Common myeloid progenitor, CD34-positive (primary cell): Measurements from ENCODE around the gene WARS2.
"Not testable (repeated sequence)": the region's sequence is repeated elsewhere in the genome, so short reads cannot be mapped to it uniquely, and the experiment has no call there.

Experiments used
- CTCF ChIA-PET: fragments of 350-600 bp; sonication (Branson Sonifier 250); formaldehyde crosslinking; loops from one replicate; lab custom pipeline; 2021; ENCODE audit warnings: antibody characterized with exemption; lab: Charles Lee
- POLR2A ChIA-PET: fragments of 350-600 bp; sonication (Branson Sonifier 250); formaldehyde crosslinking; loops from one replicate; lab custom pipeline; 2021; ENCODE audit warnings: antibody characterized with exemption; lab: Charles Lee
- DNase-seq, 3 donors: peaks; one replicate each; pipeline versions ENCODE4 v3.0.0 to v3.0.0-alpha.2; 2013
- H3K27ac ChIP-seq, 2 experiments: 1 replicate in 1 of 2; 2 replicates in 1 of 2; pipeline ENCODE4 v1.7.0; 2013; ENCODE audit warnings: inconsistent platforms in 2 of 2, low read length in 2 of 2, mild to moderate bottlenecking in 2 of 2, low read depth in 1 of 2, moderate library complexity in 1 of 2; ENCODE audit not compliant: severe bottlenecking in 2 of 2, insufficient read depth in 1 of 2, poor library complexity in 1 of 2
- H3K27me3 ChIP-seq, 5 experiments: replicated peaks in 2 of 5; 1 replicate in 3 of 5; 2 replicates in 2 of 5; pipeline versions ENCODE4 v1.6.1 to v1.7.0; 2013; ENCODE audit warnings: low read length in 4 of 5, mild to moderate bottlenecking in 2 of 5, moderate library complexity in 2 of 5, inconsistent platforms in 1 of 5; ENCODE audit not compliant: insufficient read depth in 5 of 5, control insufficient read depth in 4 of 5
- H3K36me3 ChIP-seq, 4 experiments: 1 replicate in 2 of 4; 2 replicates in 2 of 4; pipeline versions ENCODE4 v1.6.1 to v1.7.0; 2013; ENCODE audit warnings: low read length in 3 of 4, control low read depth in 1 of 4, mild to moderate bottlenecking in 1 of 4; ENCODE audit not compliant: control insufficient read depth in 4 of 4, insufficient read depth in 4 of 4
- H3K4me1 ChIP-seq, 4 experiments: 1 replicate in 3 of 4; 2 replicates in 1 of 4; pipeline versions ENCODE4 v1.6.1 to v1.7.1; 2013; ENCODE audit warnings: low read length in 3 of 4, mild to moderate bottlenecking in 3 of 4, control low read depth in 1 of 4, inconsistent platforms in 1 of 4, moderate library complexity in 1 of 4; ENCODE audit not compliant: control insufficient read depth in 4 of 4, insufficient read depth in 4 of 4; ENCODE audit errors: control extremely low read depth in 1 of 4
- H3K4me3 ChIP-seq, 7 experiments: 1 replicate in 4 of 7; 2 replicates in 3 of 7; pipeline versions ENCODE4 v1.5.1 to v1.7.0; 2013; ENCODE audit warnings: mild to moderate bottlenecking in 7 of 7, low read length in 6 of 7, moderate library complexity in 6 of 7, inconsistent platforms in 2 of 7, low read depth in 2 of 7, control low read depth in 1 of 7; ENCODE audit not compliant: insufficient read depth in 4 of 7, control insufficient read depth in 1 of 7; ENCODE audit errors: extremely low read depth in 1 of 7
- H3K9me3 ChIP-seq, 5 experiments: 1 replicate in 4 of 5; 2 replicates in 1 of 5; pipeline versions ENCODE4 v1.6.1 to v1.7.1; 2013; ENCODE audit warnings: low read length in 4 of 5, mild to moderate bottlenecking in 2 of 5, inconsistent platforms in 1 of 5, low read depth in 1 of 5, moderate library complexity in 1 of 5; ENCODE audit not compliant: control insufficient read depth in 4 of 5, insufficient read depth in 2 of 5; ENCODE audit errors: control extremely low read depth in 1 of 5
- WGBS: methylation state at CpG from one replicate; pipeline ENCODE4 v1.1.5; 2013; ENCODE audit not compliant: insufficient coverage; 5-methylcytosine and 5-hydroxymethylcytosine counted together

WARS2 gene

DNA sequence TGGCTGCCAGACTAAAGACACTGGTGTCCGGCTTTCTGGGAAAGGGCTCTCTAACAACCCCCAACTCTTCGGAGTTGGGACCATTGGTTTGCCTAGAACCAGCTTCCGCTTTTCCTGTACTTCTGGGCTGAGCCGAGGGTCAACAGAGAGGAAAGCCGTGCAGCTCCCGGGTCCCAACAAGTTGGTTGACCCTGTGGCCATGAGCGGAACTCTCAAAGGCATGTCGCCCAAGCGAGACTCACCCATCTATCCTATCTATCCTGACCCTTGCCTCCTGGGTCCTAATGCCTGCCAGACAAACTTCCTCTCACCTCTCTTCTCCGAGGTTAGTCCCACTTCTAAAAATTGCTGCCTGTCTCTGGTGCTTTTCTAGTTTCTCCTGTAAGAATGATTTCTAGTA is 32.5 kb upstream of the WARS2 start:
- H3K4me3 ChIP-seq, H3K4me1 ChIP-seq, CTCF ChIA-PET, H3K27me3 ChIP-seq, H3K27ac ChIP-seq, DNase-seq, POLR2A ChIA-PET: not testable (repeated sequence)
- WGBS, result 95% methylated on average over 8 of the region's 10 CpGs
- Histone ChIP-seq H3K36me3 (peaks cover 0 to 31% (median 4%) of the 10 kb centered on the region in 4 experiments), H3K9me3 (peaks cover 0 to 12% (median 1%) of the 10 kb centered on the region in 5 experiments)

DNA sequence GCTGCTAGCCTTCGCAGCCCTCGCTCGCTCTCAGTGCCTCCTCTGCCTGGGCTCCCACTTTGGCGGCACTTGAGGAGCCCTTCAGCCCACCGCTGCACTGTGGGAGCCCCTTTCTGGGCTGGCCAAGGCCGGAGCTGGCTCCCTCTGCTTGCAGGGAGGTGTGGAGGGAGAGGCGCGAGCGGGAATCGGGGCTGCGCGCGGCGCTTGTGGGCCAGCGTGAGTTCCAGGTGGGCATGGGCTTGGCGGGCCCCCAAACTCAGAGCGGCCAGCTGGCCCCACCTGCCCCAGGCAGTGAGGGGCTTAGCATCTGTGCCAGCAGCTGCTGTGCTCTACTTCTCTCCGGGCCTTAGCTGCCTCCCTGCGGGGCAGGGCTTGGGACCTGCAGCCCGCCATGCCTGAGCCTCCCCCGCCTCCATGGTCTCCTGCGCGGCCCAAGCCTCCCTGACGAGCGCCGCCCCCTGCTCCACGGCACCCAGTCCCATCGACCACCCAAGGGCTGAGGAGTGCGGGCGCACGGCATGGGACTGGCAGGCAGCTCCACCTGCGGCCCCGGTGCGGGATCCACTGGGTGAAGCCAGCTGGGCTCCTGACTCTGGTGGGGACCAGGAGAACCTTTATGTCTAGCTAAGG is 31.0 kb upstream of the WARS2 start:
- H3K4me3 ChIP-seq, POLR2A ChIA-PET, H3K4me1 ChIP-seq, DNase-seq, H3K27me3 ChIP-seq, H3K27ac ChIP-seq, CTCF ChIA-PET: not testable (repeated sequence)
- Histone ChIP-seq H3K36me3 (peaks cover 0 to 29% (median 4%) of the 10 kb centered on the region in 4 experiments), H3K9me3 (peaks cover 0 to 12% (median 0%) of the 10 kb centered on the region in 5 experiments)
- 98% methylated on average over 8 of the region's 34 CpGs for WGBS

DNA sequence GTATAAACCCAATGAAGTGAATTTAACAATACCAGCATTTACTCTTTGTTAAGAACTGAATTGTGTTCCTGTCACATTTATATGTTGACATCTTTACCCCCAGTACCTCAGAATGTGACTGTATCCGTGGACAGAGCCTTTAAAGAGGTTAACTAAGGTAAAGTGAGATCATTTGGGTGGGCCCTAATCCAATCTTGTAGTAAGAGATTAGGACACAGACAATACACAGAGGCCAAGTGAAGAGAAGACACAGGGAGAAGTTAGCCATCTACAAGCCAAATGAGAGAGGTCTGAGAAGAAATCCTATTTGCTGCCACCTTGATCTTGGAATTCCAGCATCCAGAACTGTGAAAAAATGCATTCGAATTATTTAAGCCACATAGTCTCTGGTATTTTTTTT is 22.9 kb upstream of the WARS2 start:
- ChIA-PET CTCF (no interaction called here), POLR2A (no interaction called here)
- DNase-seq, result no peak
- H3K27ac ChIP-seq, result no peak overlapping the region
- H3K36me3 ChIP-seq, result peaks cover 6 to 22% (median 13%) of the 10 kb centered on the region in 4 experiments
- H3K9me3 ChIP-seq, result peaks cover 0 to under 1% (median 0%) of the 10 kb centered on the region in 5 experiments
- no peaks in the 10 kb centered on the region for H3K4me1 ChIP-seq
- no peak overlapping the region for H3K4me3 ChIP-seq
- WGBS, result no CpG with 5 or more reads among the region's 2 CpGs
- H3K27me3 ChIP-seq, result no peaks in the 10 kb centered on the region

DNA sequence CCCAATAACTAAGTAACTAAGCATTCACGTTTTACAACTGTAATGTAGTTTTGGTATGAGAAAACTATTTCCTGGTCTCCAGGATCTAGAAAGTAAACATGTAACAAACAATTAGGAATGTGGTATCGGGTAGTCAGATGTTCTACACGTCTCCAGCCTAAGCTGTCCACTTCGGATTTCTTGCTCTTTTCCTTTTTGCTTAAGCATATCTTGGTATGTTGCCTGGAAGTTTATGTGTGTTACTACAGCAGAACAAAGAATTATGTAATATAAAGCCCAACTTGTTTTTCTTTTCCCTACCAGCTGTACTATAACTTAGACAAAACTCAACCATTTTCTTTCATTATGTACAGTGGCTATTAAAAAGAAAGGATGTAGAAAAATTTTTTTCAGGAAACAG is 20.4 kb upstream of the WARS2 start:
- Histone ChIP-seq H3K27ac (no peak overlapping the region), H3K4me1 (no peaks in the 10 kb centered on the region), H3K4me3 (no peak overlapping the region), H3K36me3 (peaks cover 13 to 37% (median 19%) of the 10 kb centered on the region in 4 experiments), H3K9me3 (peaks cover 0 to 3% (median 0%) of the 10 kb centered on the region in 5 experiments), H3K27me3 (no peaks in the 10 kb centered on the region)
- no peak for DNase-seq
- POLR2A ChIA-PET, result no interaction called here
- CTCF ChIA-PET, result no interaction called here
- 100% methylated on average over 3 of the region's 4 CpGs for WGBS

DNA sequence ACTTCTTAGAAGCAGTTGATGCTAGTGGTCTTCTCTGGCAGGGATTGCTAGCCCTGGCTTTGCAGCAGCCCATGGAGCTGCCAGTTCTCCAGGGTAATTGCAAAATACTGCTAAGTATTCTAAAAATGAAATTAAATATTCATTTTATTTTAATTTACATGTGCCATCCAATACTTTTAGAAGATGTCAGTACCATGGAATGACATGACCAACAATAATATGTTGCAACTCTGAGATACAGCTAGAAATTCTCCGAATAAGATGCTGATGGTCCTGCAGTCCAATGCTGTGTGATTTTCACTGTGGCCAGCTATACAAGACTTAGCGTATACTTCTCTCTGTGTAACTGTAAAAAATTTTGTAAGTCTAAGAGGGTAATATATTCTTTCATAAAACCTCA is 20.0 kb upstream of the WARS2 start:
- Histone ChIP-seq H3K9me3 (peaks cover 0 to 3% (median 0%) of the 10 kb centered on the region in 5 experiments), H3K27me3 (no peaks in the 10 kb centered on the region), H3K36me3 (peaks cover 13 to 37% (median 19%) of the 10 kb centered on the region in 4 experiments), H3K27ac (no peak overlapping the region), H3K4me1 (no peaks in the 10 kb centered on the region), H3K4me3 (no peak overlapping the region)
- CTCF ChIA-PET, result no interaction called here
- DNase-seq, result no peak
- POLR2A ChIA-PET, result no interaction called here
- no CpG with 5 or more reads among the region's 2 CpGs for WGBS

DNA sequence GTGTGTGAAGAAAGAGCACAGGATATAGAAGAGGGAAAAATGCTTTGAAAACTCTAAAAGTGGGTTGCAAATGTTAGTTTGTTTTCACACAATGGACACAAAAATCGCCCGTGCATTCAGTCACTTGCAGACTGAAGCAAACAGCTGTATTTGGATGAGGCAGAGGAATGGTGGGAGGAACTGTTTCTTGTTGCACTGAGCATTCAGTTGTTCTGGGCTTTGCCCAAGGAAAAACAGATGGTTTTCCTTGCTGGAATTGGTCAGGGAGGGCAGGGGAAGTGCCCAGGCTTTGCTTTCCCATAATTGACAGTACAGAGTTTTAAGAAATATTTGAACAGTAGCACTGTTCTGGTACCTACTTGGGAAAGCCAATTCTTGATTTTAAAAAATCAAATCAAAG is 19.5 kb upstream of the WARS2 start:
- Histone ChIP-seq H3K9me3 (peaks cover 0 to 3% (median 0%) of the 10 kb centered on the region in 5 experiments), H3K27ac (no peak overlapping the region), H3K4me1 (no peaks in the 10 kb centered on the region), H3K27me3 (no peaks in the 10 kb centered on the region), H3K36me3 (peaks cover 13 to 37% (median 19%) of the 10 kb centered on the region in 4 experiments), H3K4me3 (no peak overlapping the region)
- POLR2A ChIA-PET, result no interaction called here
- CTCF ChIA-PET, result no interaction called here
- DNase-seq, result no peak
- WGBS, result 100% methylated on average over 2 of the region's 2 CpGs

DNA sequence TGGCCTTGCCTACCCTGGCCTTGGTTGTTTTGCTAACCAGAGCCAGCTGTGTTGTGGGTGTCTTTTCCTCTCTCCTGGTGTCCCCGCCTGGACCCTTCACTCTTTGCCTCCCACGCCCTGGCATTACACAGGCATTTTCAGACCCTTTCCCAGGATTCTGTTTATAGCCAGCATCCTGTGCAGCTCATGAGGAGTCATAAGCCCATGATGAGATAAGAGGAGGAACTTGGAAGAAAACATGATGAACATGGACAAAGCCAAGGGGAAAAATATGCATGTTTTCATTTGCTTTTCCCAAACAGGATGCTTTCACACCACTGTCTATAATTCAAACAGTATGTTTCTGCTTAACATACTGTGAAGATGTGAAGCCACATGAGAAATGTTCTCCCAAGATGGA is 18.7 kb upstream of the WARS2 start:
- whole genome bisulfite sequencing, result no CpG with 5 or more reads among the region's 2 CpGs
- Histone ChIP-seq H3K9me3 (peaks cover 0 to 3% (median 0%) of the 10 kb centered on the region in 5 experiments), H3K4me3 (no peak overlapping the region), H3K27me3 (no peaks in the 10 kb centered on the region), H3K36me3 (peaks cover 13 to 37% (median 19%) of the 10 kb centered on the region in 4 experiments), H3K4me1 (no peaks in the 10 kb centered on the region), H3K27ac (no peak overlapping the region)
- ChIA-PET CTCF (no interaction called here), POLR2A (no interaction called here)
- DNase-seq, result no peak
